A673 (cell line): Measurements from ENCODE around the gene TGM1.

ENCODE experiments used
- CTCF ChIP-seq: fragments of 300-800, 200-600 bp; sonication (generic); conservative IDR thresholded peaks from 2 replicates; pipeline ENCODE4 v1.5.1; 2017; ENCODE audit warnings: low read depth, mild to moderate bottlenecking, antibody characterized with exemption, low read length, moderate library complexity, mixed read lengths
- EZH2 ChIP-seq: fragments of 200-600 bp; sonication (generic); IDR thresholded peaks from 2 replicates; pipeline ENCODE4 v1.6.1; 2017; ENCODE audit warnings: borderline replicate concordance, low read depth, mild to moderate bottlenecking, mixed read lengths, antibody characterized with exemption, low read length; ENCODE audit not compliant: poor library complexity, severe bottlenecking

- TF ChIP-seq CTCF (no peak), EZH2 (no peak)
These were observed 27.8 kb upstream of the TGM1 start for GRCh38 chr14:24290746-24291145.
